HUES6 (cell line): ENCODE results near the gene ADK.
"Not testable (repeated sequence)": the region's sequence is repeated elsewhere in the genome, so short reads cannot be mapped to it uniquely, and the experiment has no call there.

Experiments
- H3K27ac ChIP-seq: 2 replicates; pipeline ENCODE4 v1.7.0; 2013; ENCODE audit warnings: low read depth, mild to moderate bottlenecking, low read length, inconsistent platforms
- H3K27me3 ChIP-seq: 2 replicates; pipeline ENCODE4 v1.6.1; 2013; ENCODE audit warnings: low read length; ENCODE audit not compliant: control insufficient read depth, insufficient read depth
- H3K36me3 ChIP-seq: 2 replicates; pipeline ENCODE4 v1.6.1; 2013; ENCODE audit warnings: low read length; ENCODE audit not compliant: control insufficient read depth, insufficient read depth
- H3K4me1 ChIP-seq: 2 replicates; pipeline ENCODE4 v1.6.1; 2013; ENCODE audit warnings: low read length; ENCODE audit not compliant: control insufficient read depth, insufficient read depth
- H3K4me3 ChIP-seq: 2 replicates; pipeline ENCODE4 v1.5.1; 2013; ENCODE audit warnings: low read depth, low read length
- H3K9ac ChIP-seq: one replicate; pipeline ENCODE4 v1.6.1; 2013; ENCODE audit warnings: mild to moderate bottlenecking, low read length
- H3K9me3 ChIP-seq: 2 replicates; pipeline ENCODE4 v1.6.1; 2013; ENCODE audit warnings: low read depth, low read length; ENCODE audit not compliant: control insufficient read depth, insufficient read depth

Gene ADK

DNA sequence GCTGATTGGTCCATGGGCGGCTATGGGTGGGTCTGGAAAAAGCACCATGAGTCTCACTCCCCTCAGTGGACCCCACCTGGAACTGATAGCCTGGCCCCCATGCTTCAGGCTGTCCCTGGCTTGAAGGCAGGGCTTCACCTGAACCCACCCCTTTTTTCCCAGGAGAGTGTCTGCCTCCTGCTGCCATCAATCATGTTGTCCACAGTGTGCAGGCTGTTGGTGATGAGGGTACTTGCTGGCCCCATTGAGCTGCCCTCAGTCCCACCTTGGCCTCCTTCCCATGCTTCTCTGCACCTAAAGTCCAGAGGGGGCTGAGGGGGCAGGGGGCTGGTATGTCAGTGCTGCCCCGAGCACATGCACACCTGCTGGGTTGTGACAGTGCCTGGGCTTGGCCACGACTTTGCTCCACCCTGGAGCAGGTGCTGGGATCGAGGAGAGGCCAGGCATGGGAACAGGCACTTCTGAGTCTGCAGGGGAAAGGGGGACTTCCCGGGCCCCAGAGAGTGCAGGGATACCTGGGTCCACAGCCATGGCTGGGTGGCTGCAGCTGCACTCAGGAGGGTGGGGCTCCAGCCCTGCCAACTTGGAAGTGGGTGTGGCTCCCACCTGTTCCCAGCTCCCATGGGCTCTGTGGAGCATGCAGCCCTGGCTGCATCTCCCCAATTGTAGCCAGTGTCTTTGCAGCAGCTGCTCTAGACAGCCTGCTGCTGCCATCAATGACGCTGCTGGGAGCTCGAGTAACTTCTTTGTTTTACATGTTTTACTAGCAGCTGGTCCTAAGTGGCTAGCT is 56.9 kb downstream of the ADK start:
- no peaks in the 10 kb centered on the region for H3K9me3 ChIP-seq
- no peak overlapping the region for H3K9ac ChIP-seq
- H3K4me3 ChIP-seq = no peak overlapping the region
- peaks cover 7% of the 10 kb centered on the region for H3K36me3 ChIP-seq
- H3K27ac ChIP-seq = no peak overlapping the region
- peaks cover 4% of the 10 kb centered on the region; the same call in 1 of the 2 replicates for H3K4me1 ChIP-seq
- no peaks in the 10 kb centered on the region for H3K27me3 ChIP-seq

DNA sequence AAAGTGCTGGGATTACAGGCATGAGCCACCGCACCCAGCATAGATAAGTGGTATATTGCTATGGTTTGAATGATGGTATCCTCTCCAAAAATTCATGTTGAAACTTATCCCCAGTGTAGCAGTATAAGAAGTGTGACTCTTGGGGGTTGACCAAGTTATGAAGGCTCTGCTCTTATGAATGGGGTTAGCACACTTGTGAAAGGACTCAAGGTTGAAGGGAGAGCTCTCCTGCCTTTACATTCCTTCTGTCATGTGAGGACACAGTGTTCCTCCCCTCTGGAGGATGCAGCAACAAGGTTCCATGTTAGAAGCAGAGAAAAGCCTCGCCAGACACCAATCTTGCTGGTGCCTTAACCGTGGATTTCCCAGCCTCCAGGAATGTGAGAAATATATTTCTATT is 58.0 kb downstream of the ADK start:
- Histone ChIP-seq H3K27me3 (no peaks in the 10 kb centered on the region), H3K4me1 (peaks cover 4% of the 10 kb centered on the region; the same call in 1 of the 2 replicates), H3K9me3 (no peaks in the 10 kb centered on the region), H3K4me3 (no peak overlapping the region), H3K36me3 (peaks cover 7% of the 10 kb centered on the region; the same call in 1 of the 2 replicates), H3K27ac (no peak overlapping the region), H3K9ac (no peak overlapping the region)

DNA sequence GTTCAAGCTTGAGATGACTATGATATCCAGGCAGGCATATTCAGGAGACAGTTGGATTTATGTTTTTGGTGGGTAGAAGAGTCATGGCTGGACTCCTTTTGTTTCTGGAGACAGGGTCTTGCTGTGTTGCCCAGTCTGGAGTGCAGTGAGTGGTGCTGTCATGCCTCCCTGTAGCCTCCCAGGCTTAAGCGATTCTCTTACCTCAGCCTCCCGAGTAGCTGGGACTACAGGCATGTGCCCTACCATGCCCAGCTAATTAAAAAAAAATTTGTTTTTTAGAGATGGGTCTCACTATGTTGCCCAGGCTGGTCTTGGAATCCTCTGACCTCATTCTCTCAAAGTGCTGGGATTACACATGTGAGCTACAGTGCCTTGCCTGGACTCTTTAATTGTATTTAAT is 62.0 kb downstream of the ADK start:
- Histone ChIP-seq H3K9me3 (0 out of 2 replicates have a peak, but pooled peaks cover 6% of the 10 kb centered on the region), H3K27ac (no peak overlapping the region), H3K27me3 (no peaks in the 10 kb centered on the region)

DNA sequence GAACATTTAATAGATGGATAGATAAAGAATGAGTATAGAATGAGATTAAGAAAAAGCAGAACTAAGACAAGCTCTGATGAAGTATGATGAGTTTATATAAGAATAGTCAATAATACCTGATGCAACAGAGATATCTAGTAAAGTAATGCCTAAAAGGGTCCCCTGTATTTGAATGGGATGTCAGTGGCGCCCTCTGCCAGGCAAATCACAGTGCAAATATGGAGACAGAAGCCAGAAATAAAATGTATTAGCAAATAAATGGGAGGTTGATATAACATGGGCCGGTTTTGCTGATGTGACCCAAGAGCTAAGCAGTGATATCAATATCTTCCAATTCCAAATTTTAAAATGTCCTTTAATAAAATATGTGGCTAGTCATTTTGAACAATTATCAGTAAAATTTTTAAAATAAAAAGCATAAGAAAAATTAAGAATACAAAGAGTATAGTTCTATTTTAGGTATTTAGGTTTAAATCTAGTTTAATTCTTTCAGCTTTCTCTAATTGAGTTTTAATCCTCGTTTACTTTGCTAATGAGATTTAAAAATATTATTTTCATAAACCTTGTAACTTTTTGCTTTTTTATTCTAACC is 62.6 kb downstream of the ADK start:
- no peak overlapping the region for H3K4me3 ChIP-seq
- 0 out of 2 replicates have a peak, but pooled peaks cover 6% of the 10 kb centered on the region for H3K9me3 ChIP-seq
- no peaks in the 10 kb centered on the region for H3K36me3 ChIP-seq
- H3K4me1 ChIP-seq = no peaks in the 10 kb centered on the region
- H3K27ac ChIP-seq = no peak overlapping the region
- no peaks in the 10 kb centered on the region for H3K27me3 ChIP-seq
- H3K9ac ChIP-seq = no peak overlapping the region

More for the DNA sequence above, 62.0 kb downstream of the ADK start:
- H3K36me3 ChIP-seq = no peaks in the 10 kb centered on the region
- no peak overlapping the region for H3K4me3 ChIP-seq
- peaks cover 1% of the 10 kb centered on the region; the same call in 1 of the 2 replicates for H3K4me1 ChIP-seq
- no peak overlapping the region for H3K9ac ChIP-seq

DNA sequence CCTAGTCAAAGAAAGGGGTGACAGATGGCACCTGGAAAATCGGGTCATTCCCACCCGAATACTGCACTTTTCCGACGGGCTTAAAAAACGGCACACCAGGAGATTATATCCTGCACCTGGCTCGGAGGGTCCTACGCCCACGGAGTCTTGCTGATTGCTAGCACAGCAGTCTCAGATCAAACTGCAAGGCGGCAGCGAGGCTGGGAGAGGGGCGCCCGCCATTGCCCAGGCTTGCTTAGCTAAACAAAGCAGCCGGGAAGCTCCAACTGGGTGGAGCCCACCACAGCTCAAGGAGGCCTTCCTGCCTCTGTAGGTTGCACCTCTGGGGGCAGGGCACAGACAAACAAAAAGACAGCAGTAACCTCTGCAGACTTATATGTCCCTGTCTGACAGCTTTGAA is 66.1 kb downstream of the ADK start:
- H3K4me1 ChIP-seq, H3K27ac ChIP-seq, H3K36me3 ChIP-seq, H3K9me3 ChIP-seq, H3K9ac ChIP-seq, H3K4me3 ChIP-seq, H3K27me3 ChIP-seq: not testable (repeated sequence)

DNA sequence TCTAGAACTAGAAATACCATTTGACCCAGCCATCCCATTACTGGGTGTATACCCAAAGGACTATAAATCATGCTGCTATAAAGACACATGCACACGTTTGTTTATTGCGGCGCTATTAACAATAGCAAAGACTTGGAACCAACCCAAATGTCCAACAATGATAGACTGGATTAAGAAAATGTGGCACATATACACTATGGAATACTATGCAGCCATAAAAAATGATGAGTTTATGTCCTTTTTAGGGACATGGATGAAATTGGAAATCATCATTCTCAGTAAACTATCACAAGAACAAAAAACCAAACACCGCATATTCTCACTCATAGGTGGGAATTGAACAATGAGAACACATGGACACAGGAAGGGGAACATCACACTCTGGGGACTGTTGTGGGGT is 71.4 kb downstream of the ADK start:
- H3K9me3 ChIP-seq, H3K36me3 ChIP-seq: not testable (repeated sequence)

DNA sequence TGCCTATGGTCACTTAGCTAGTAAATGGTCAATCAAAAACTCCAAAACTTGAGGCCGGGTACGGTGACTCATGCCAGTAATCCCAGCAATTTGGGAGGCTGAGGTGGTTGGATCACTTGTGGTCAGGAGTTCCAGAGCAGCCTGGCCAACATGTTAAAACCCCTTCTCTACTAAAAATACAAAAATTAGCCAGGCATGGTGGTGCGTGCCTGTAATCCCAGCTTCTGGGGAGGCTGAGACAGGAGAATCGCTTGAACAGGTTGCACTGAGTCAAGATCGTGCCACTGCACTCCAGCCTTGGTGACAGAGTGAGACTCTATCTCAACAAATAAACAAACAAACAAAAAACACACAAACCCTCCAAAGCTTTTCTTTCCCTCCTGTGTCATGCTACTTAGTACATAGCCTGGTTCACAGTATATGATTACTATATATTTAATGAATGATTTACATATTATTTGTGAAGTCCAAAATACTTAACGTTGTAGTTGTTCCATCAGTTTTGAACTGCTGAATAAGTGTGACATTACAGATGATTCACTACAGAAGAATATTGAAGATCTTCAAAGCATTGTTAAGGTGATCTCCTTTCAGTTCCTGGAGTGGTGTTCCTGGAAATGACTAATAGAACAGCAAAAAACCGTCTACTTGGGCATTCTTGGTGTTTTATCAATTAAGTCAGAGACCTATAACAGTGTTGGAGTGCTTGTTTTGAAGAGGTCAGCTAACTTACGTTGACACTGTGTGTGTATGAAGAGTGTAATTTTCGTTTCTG is 72.9 kb downstream of the ADK start:
- no peak overlapping the region for H3K27ac ChIP-seq
- no peaks in the 10 kb centered on the region for H3K9me3 ChIP-seq
- no peak overlapping the region for H3K4me3 ChIP-seq
- no peaks in the 10 kb centered on the region for H3K27me3 ChIP-seq
- H3K4me1 ChIP-seq = no peaks in the 10 kb centered on the region
- no peak overlapping the region for H3K9ac ChIP-seq
- H3K36me3 ChIP-seq = no peaks in the 10 kb centered on the region

More for the DNA sequence above, 71.4 kb downstream of the ADK start:
- not testable (repeated sequence) for H3K9ac ChIP-seq, H3K4me1 ChIP-seq, H3K27ac ChIP-seq, H3K4me3 ChIP-seq, H3K27me3 ChIP-seq

DNA sequence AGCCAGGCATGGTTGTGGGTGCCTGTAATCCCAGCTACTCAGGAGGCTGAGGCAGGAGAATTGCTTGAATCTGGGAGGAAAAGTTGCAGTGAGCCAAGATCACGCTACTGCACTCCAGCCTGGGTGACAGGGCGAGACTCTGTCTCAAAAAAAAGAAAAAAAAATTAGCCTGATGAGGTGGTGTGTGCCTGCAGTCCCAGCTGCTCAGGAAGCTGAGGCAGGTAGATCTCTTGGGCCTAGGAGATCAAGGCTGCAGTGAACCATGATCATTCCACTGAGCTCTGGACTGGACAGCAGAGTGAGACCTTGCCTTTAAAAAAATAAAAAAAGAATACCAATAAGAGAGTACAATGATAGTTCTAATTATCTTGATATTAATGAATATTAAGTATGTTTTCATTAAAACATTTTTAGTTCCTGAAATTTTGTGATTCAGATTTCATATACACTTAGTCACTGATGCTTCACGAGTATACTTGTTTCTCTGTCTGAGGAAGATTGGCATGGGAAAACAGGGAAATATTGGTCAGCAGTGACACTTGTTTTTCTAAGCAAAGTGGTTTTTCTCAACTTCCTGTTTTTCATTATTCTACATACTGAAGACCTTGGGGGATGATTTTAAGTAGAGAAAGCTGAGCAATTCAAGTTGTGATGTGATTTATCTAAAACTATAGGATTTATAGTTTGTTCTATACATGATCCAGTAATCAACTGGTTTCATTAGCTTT is 76.8 kb downstream of the ADK start:
- Histone ChIP-seq H3K36me3 (no peaks in the 10 kb centered on the region), H3K27me3 (no peaks in the 10 kb centered on the region), H3K9ac (no peak overlapping the region), H3K4me1 (no peaks in the 10 kb centered on the region), H3K27ac (no peak overlapping the region), H3K4me3 (no peak overlapping the region), H3K9me3 (no peaks in the 10 kb centered on the region)

DNA sequence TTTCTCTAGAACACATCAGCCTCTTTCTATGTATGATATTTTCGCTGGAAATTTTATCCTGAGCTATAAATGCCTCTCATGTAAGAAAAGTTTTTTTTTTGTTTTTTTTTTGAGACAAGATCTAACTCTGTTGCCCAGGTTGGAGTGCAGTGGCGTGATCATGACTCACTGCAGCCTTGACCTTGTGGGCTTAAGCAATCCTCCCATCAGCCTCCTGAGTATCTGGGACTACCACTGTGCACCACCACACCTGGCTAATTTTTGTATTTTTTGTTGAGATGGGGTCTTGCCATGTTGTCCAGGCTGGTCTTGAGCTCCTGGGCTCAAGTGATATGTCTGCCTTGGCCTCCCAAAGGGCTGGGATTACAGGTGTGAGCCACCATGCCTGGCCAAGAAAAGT is 80.4 kb downstream of the ADK start:
- H3K9me3 ChIP-seq = no peaks in the 10 kb centered on the region
- no peak overlapping the region for H3K9ac ChIP-seq
- H3K4me1 ChIP-seq = no peaks in the 10 kb centered on the region
- no peak overlapping the region for H3K4me3 ChIP-seq
- no peaks in the 10 kb centered on the region for H3K36me3 ChIP-seq
- H3K27me3 ChIP-seq = no peaks in the 10 kb centered on the region
- H3K27ac ChIP-seq = no peak overlapping the region

DNA sequence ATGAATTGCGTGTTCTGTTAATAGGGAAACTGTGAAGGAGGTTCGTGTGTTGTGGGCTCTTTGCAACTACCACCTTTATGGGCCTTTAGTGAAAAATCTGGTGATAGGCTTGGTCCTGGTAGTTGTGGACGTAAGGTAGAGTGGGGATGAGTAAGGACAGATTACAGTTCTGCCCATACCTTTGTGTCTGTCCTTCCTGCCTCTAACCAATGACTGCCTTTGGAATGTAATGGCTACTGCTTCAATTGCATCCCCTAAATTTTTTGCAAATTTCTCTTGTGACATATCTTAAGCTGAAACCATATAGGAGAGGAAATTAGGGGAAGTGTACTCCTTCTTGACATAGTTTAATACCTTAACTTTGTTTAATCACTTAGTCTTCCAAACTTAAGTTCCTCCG is 82.3 kb downstream of the ADK start:
- Histone ChIP-seq H3K9ac (no peak overlapping the region), H3K27ac (no peak overlapping the region), H3K4me1 (no peaks in the 10 kb centered on the region), H3K9me3 (no peaks in the 10 kb centered on the region), H3K27me3 (no peaks in the 10 kb centered on the region), H3K36me3 (no peaks in the 10 kb centered on the region), H3K4me3 (no peak overlapping the region)
